ENCODE results near the gene KIF4B.

Gene KIF4B

DNA sequence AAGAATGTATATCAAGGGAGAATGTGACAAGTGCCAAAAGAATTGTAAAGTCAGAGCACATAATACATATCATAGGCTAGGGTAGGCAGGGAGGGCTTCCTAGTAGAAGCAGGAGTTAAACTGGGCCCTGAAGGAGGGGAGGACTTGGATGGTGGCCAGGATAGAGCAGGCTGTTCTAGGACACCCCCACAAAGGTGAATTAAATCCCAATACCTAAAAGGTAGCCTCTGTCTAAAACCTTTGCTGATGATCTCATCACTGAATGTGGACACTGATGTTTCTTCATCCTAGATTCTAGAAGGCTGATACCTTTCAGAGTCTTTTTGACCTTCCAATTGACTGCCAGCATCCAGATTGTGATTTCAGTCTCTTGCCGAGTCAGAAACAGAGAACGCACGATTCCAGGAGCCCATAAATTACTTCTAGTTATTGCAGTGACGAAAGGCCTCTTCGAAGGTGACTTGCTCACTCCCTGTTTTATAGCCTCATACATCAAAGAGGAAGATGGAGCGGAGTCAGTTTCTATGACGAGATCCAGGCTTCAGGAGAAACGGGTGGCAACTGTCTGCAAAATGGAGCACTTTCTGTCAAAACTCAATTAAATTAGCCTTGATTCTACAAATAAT is 43.2 kb downstream of the KIF4B start:
- no peak for DNase-seq

DNA sequence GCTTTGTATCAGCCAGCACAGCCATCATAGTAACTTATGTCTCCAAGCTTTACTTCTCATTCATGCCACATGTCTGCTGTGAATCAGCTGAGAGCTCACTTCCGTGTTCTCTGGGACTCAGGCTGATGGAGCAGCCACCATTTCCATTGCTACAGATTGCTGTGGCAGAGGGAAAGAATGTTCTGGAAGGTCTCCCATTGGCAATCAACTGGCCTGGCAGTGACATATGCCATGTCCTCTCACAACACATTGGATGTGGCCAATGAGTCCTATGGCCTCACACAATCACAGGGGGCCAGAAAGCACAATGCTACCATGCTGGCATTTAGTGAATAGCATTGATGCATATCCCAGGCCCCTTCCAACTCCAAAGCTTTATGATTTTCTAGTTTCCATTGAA is 44.1 kb downstream of the KIF4B start:
- DNase-seq = no peak

DNA sequence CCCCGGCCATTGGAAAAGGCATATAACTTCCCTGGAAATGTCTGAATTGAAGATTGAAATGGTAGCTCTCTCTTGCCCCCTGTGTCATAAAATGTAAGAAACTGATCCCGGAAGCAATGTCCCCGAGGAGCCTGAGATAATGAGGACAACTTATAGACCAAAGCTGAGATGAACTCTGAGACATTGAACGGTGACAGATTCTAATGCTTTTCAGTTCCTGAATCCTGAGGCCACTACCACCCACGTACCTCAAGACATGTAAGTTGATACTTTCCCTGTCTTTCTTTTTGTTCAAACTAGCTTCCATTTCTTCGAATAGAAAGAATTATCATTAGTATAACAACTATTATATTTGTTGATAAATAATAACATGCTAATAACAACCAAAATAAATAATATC is 51.0 kb downstream of the KIF4B start:
- no peak for DNase-seq

DNA sequence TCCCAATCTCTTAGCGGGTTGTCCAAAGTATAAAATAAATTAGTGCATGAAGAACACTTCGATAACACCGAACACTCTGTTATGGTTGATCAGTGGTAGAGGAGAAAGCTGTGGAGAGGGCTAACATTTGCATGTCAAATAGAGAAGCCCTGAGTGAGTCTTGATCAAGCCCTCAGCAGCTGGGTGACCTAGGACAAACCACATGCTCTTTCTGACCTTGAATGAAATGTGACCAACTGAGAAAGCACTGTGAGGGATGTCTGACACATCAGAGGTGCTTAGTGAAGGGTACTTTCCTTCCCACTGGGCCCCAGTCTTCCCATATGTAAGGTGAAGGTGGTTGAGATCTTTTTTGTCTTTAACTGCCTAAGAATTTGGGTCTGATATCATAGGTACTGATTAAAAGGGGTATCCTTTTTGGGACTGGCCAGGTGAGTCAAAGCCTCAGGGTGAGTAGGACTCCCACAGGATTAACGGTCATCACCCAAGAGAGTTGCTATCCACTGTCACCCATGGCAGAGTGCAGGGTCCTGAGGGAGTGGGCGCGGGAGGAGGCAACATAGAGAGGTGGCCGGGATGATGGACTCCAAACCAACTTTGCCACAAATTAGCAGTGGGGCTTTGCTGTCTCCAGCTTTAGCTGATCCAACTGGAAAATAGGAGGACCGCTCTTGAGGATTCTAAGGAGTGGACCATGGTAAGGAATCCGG is 53.5 kb downstream of the KIF4B start:
- no peak for DNase-seq
